ENCODE measurements around the gene SERPINB12.

Gene SERPINB12

GRCh38 chr18:63586431-63586830 lies 44.3 kb downstream of the SERPINB12 start:
- no peak overlapping the region for H3K4me3 ChIP-seq (ENCODE audit: low read depth, low read length)
- H3K9ac ChIP-seq (ENCODE audit: low read depth, low read length): no peak overlapping the region

DNA sequence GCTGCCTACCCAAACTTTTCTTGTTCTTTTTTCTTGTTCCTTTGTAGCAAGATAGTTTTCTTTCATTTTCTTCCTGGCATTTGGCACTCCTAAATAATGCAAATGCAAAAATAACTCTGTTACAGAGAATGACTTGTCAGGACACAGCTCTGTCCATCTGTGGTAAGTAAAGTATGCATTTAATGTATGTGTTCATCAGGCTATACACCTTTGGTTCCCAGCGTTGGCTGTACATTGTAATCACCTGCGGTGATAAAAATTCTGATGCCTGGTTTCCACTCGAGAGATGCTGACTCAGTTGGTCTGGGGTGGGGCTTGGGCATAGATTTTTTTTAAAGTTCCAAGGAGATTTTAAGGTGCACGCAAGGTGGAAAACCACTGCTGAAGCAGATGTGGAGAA lies 44.8 kb downstream of the SERPINB12 start, which contains the start of gene SERPINB13:
Gene SERPINB13, plus strand, starts transcription at position 378 of the 400 bp plus-strand sequence. CDS start 1,325 bp downstream, outside the sequence.
- Histone ChIP-seq H3K9ac (ENCODE audit: low read depth, low read length) (no peak within 1 kb of the TSS), H3K4me1 (ENCODE audit: control insufficient read depth, insufficient read depth, low read length) (no peaks in the 10 kb centered on the region), H3K4me3 (ENCODE audit: low read depth, low read length) (no peak within 1 kb of the TSS), H3K9me3 (ENCODE audit: control insufficient read depth, insufficient read depth, low read length) (no peaks in the 10 kb centered on the region), H3K27me3 (ENCODE audit: control insufficient read depth, insufficient read depth, low read length) (no peaks in the 10 kb centered on the region), H3K36me3 (ENCODE audit: control insufficient read depth, insufficient read depth, low read length) (no peaks in the 10 kb centered on the region)

More at GRCh38 chr18:63586431-63586830, 44.3 kb downstream of the SERPINB12 start:
- Histone ChIP-seq H3K9me3 (ENCODE audit: control insufficient read depth, insufficient read depth, low read length) (no peaks in the 10 kb centered on the region), H3K36me3 (ENCODE audit: control insufficient read depth, insufficient read depth, low read length) (no peaks in the 10 kb centered on the region), H3K4me1 (ENCODE audit: control insufficient read depth, insufficient read depth, low read length) (no peaks in the 10 kb centered on the region), H3K27me3 (ENCODE audit: control insufficient read depth, insufficient read depth, low read length) (no peaks in the 10 kb centered on the region)

DNA sequence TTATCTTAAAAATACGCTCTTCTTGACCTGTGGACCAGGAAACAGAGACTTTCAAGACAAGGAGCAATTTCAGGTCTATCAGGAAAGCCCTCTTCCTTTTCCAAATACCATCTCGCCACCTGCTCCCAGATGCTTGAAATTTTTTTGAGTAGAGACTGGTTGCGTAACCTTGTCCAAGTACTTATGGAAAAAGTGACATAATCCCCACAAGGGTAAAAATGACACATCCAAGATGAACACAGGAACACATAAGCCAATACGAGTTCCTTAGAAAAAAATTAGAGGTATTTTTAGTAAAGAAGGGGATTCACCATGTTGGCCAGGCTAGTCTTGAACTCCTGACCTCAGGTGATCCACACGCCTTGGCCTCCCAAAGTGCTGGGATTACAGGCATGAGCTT lies 46.7 kb downstream of the SERPINB12 start:
- no peak overlapping the region for H3K4me3 ChIP-seq (ENCODE audit: low read depth, low read length)
- H3K4me1 ChIP-seq (ENCODE audit: control insufficient read depth, insufficient read depth, low read length): no peaks in the 10 kb centered on the region
- H3K27me3 ChIP-seq (ENCODE audit: control insufficient read depth, insufficient read depth, low read length): no peaks in the 10 kb centered on the region
- H3K9ac ChIP-seq (ENCODE audit: low read depth, low read length): no peak overlapping the region
- H3K9me3 ChIP-seq (ENCODE audit: control insufficient read depth, insufficient read depth, low read length): no peaks in the 10 kb centered on the region
- no peaks in the 10 kb centered on the region for H3K36me3 ChIP-seq (ENCODE audit: control insufficient read depth, insufficient read depth, low read length)

DNA sequence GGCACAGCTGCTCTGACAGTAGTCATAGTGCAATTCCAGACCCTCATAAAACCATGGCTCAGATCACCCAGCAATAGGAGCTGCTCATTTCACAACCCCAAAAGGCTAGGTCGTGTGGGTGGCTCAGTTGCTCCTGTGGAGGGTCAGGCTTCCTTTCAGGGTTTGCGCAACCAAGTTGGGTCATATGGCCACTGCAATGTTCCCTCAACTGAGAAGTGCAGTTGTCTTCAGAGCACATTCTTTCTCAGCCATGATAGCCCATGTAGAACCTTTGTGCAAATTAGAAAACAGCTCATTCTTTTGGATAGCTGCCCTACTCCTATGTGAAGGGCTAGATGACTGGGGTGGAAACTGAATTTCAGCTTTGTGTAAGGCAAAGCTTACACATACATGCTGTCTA lies 48.2 kb downstream of the SERPINB12 start:
- no peaks in the 10 kb centered on the region for H3K9me3 ChIP-seq (ENCODE audit: control insufficient read depth, insufficient read depth, low read length)
- no peaks in the 10 kb centered on the region for H3K4me1 ChIP-seq (ENCODE audit: control insufficient read depth, insufficient read depth, low read length)
- H3K9ac ChIP-seq (ENCODE audit: low read depth, low read length): no peak overlapping the region
- H3K27me3 ChIP-seq (ENCODE audit: control insufficient read depth, insufficient read depth, low read length): no peaks in the 10 kb centered on the region
- no peak overlapping the region for H3K4me3 ChIP-seq (ENCODE audit: low read depth, low read length)
- no peaks in the 10 kb centered on the region for H3K36me3 ChIP-seq (ENCODE audit: control insufficient read depth, insufficient read depth, low read length)

- Histone ChIP-seq H3K9ac (ENCODE audit: low read depth, low read length) (no peak overlapping the region), H3K27me3 (ENCODE audit: control insufficient read depth, insufficient read depth, low read length) (no peaks in the 10 kb centered on the region), H3K9me3 (ENCODE audit: control insufficient read depth, insufficient read depth, low read length) (no peaks in the 10 kb centered on the region), H3K36me3 (ENCODE audit: control insufficient read depth, insufficient read depth, low read length) (no peaks in the 10 kb centered on the region), H3K4me3 (ENCODE audit: low read depth, low read length) (no peak overlapping the region), H3K4me1 (ENCODE audit: control insufficient read depth, insufficient read depth, low read length) (no peaks in the 10 kb centered on the region)
Observed at GRCh38 chr18:63590966-63591695, 49.0 kb downstream of the SERPINB12 start.

- H3K9ac ChIP-seq (ENCODE audit: low read depth, low read length): no peak overlapping the region
- no peaks in the 10 kb centered on the region for H3K9me3 ChIP-seq (ENCODE audit: control insufficient read depth, insufficient read depth, low read length)
- H3K27me3 ChIP-seq (ENCODE audit: control insufficient read depth, insufficient read depth, low read length): no peaks in the 10 kb centered on the region
- H3K36me3 ChIP-seq (ENCODE audit: control insufficient read depth, insufficient read depth, low read length): no peaks in the 10 kb centered on the region
- no peak overlapping the region for H3K4me3 ChIP-seq (ENCODE audit: low read depth, low read length)
- H3K4me1 ChIP-seq (ENCODE audit: control insufficient read depth, insufficient read depth, low read length): no peaks in the 10 kb centered on the region
Observed at GRCh38 chr18:63591725-63592124, 49.6 kb downstream of the SERPINB12 start.

- Histone ChIP-seq H3K9ac (ENCODE audit: low read depth, low read length) (no peak overlapping the region), H3K4me3 (ENCODE audit: low read depth, low read length) (no peak overlapping the region), H3K4me1 (ENCODE audit: control insufficient read depth, insufficient read depth, low read length) (no peaks in the 10 kb centered on the region), H3K9me3 (ENCODE audit: control insufficient read depth, insufficient read depth, low read length) (no peaks in the 10 kb centered on the region), H3K27me3 (ENCODE audit: control insufficient read depth, insufficient read depth, low read length) (no peaks in the 10 kb centered on the region), H3K36me3 (ENCODE audit: control insufficient read depth, insufficient read depth, low read length) (no peaks in the 10 kb centered on the region)
Observed at GRCh38 chr18:63592471-63592870, 50.3 kb downstream of the SERPINB12 start.

- H3K4me1 ChIP-seq (ENCODE audit: control insufficient read depth, insufficient read depth, low read length): no peaks in the 10 kb centered on the region
- no peaks in the 10 kb centered on the region for H3K36me3 ChIP-seq (ENCODE audit: control insufficient read depth, insufficient read depth, low read length)
- no peaks in the 10 kb centered on the region for H3K27me3 ChIP-seq (ENCODE audit: control insufficient read depth, insufficient read depth, low read length)
- H3K9ac ChIP-seq (ENCODE audit: low read depth, low read length): no peak overlapping the region
- H3K4me3 ChIP-seq (ENCODE audit: low read depth, low read length): no peak overlapping the region
- no peaks in the 10 kb centered on the region for H3K9me3 ChIP-seq (ENCODE audit: control insufficient read depth, insufficient read depth, low read length)
Observed at GRCh38 chr18:63596964-63597363, 54.8 kb downstream of the SERPINB12 start.

- H3K9ac ChIP-seq (ENCODE audit: low read depth, low read length): no peak overlapping the region
- no peaks in the 10 kb centered on the region for H3K4me1 ChIP-seq (ENCODE audit: control insufficient read depth, insufficient read depth, low read length)
- no peak overlapping the region for H3K4me3 ChIP-seq (ENCODE audit: low read depth, low read length)
- no peaks in the 10 kb centered on the region for H3K9me3 ChIP-seq (ENCODE audit: control insufficient read depth, insufficient read depth, low read length)
- no peaks in the 10 kb centered on the region for H3K36me3 ChIP-seq (ENCODE audit: control insufficient read depth, insufficient read depth, low read length)
- H3K27me3 ChIP-seq (ENCODE audit: control insufficient read depth, insufficient read depth, low read length): no peaks in the 10 kb centered on the region
Observed at GRCh38 chr18:63603355-63603754, 61.2 kb downstream of the SERPINB12 start.

DNA sequence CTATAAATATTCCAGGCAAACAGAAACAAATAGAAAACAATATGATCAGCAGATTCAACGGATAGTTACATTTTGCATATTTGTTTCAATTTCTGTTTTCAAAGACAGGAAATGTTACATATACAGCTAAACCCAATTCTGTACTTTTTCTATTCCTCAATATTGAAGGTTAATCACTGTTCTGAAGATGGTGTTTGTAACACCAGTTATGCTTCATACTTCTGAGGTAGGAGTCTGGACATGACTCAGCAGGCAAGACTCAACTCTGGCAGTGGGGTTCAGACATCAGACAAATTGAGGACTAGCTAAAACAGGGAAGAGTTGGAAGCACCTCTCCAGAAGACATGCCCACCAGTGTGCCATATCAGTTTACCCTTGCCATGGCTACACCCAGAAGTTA lies 61.6 kb downstream of the SERPINB12 start:
- H3K27me3 ChIP-seq (ENCODE audit: control insufficient read depth, insufficient read depth, low read length): no peaks in the 10 kb centered on the region
- H3K4me3 ChIP-seq (ENCODE audit: low read depth, low read length): no peak overlapping the region
- H3K9me3 ChIP-seq (ENCODE audit: control insufficient read depth, insufficient read depth, low read length): no peaks in the 10 kb centered on the region
- no peaks in the 10 kb centered on the region for H3K4me1 ChIP-seq (ENCODE audit: control insufficient read depth, insufficient read depth, low read length)
- no peak overlapping the region for H3K9ac ChIP-seq (ENCODE audit: low read depth, low read length)
- H3K36me3 ChIP-seq (ENCODE audit: control insufficient read depth, insufficient read depth, low read length): no peaks in the 10 kb centered on the region

GRCh38 chr18:63604791-63605567 lies 62.8 kb downstream of the SERPINB12 start:
- H3K9me3 ChIP-seq (ENCODE audit: control insufficient read depth, insufficient read depth, low read length): no peaks in the 10 kb centered on the region
- no peak overlapping the region for H3K4me3 ChIP-seq (ENCODE audit: low read depth, low read length)
- no peaks in the 10 kb centered on the region for H3K27me3 ChIP-seq (ENCODE audit: control insufficient read depth, insufficient read depth, low read length)
- H3K4me1 ChIP-seq (ENCODE audit: control insufficient read depth, insufficient read depth, low read length): no peaks in the 10 kb centered on the region
- no peaks in the 10 kb centered on the region for H3K36me3 ChIP-seq (ENCODE audit: control insufficient read depth, insufficient read depth, low read length)
- H3K9ac ChIP-seq (ENCODE audit: low read depth, low read length): no peak overlapping the region

DNA sequence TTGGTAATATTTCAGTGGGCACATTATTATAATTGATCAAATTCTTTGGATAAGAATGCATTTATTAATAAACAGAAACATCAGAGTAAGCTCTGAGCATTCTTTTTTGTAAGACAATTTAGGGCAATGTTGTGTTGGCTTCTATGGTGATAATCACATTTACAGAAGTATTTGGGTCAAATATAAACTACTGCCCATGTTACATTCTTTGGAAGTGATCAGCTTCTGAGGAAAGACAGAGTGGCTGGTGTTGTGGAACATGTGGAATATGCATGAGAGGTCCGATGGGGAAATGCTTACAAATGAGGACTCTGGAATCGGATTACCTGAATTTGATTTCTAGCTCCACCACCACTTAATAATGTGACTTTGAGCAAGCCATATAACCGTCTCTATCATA lies 64.4 kb downstream of the SERPINB12 start:
- no peaks in the 10 kb centered on the region for H3K27me3 ChIP-seq (ENCODE audit: control insufficient read depth, insufficient read depth, low read length)
- no peaks in the 10 kb centered on the region for H3K4me1 ChIP-seq (ENCODE audit: control insufficient read depth, insufficient read depth, low read length)
- no peak overlapping the region for H3K4me3 ChIP-seq (ENCODE audit: low read depth, low read length)
- H3K36me3 ChIP-seq (ENCODE audit: control insufficient read depth, insufficient read depth, low read length): no peaks in the 10 kb centered on the region
- H3K9ac ChIP-seq (ENCODE audit: low read depth, low read length): no peak overlapping the region
- H3K9me3 ChIP-seq (ENCODE audit: control insufficient read depth, insufficient read depth, low read length): no peaks in the 10 kb centered on the region
